C4-2B (cell line): Measurements from ENCODE around the gene APOBEC3H.

Experiments
- H3K27ac ChIP-seq: fragments of 450-650 bp; 2 replicates; pipeline ENCODE4 v1.5.1; 2017
- CTCF ChIP-seq: fragments of 450-650 bp; conservative IDR thresholded peaks from 2 replicates; pipeline ENCODE4 v1.5.1; 2017; ENCODE audit warnings: mild to moderate bottlenecking
- ZFX ChIP-seq: fragments of 450-650 bp; IDR thresholded peaks from 2 replicates; pipeline ENCODE4 v1.6.1; 2017

The APOBEC3H gene

GRCh38 chr22:39132871-39133524 lies 36.0 kb downstream of the APOBEC3H start:
- TF ChIP-seq CTCF (no peak), ZFX (no peak)
- H3K27ac ChIP-seq: no peak overlapping the region

DNA sequence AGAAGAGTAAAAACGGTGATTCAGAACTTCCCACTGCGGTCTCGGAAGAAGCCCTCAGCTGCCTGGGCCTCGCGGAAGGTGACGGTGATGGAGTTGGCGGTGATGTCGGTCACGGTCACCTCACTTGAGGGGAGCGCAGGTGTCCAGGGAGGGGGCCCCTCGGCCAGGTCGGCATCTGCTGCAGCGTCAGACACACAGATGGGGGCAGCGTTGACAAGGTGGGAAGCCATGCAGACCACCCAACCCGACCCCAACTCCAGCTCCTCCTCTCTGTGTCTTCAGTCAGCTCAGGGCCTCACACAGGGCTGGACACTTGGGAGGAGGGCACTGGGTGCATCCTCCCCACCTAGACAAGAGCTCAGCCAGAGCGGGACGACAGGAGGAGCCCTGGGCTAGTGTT lies 36.8 kb downstream of the APOBEC3H start:
- TF ChIP-seq CTCF: no peak
- no peak for TF ChIP-seq ZFX
- H3K27ac ChIP-seq: no peak overlapping the region

GRCh38 chr22:39134366-39135091 lies 37.5 kb downstream of the APOBEC3H start:
- TF ChIP-seq ZFX (no peak), CTCF (no peak)
- H3K27ac ChIP-seq: no peak overlapping the region

DNA sequence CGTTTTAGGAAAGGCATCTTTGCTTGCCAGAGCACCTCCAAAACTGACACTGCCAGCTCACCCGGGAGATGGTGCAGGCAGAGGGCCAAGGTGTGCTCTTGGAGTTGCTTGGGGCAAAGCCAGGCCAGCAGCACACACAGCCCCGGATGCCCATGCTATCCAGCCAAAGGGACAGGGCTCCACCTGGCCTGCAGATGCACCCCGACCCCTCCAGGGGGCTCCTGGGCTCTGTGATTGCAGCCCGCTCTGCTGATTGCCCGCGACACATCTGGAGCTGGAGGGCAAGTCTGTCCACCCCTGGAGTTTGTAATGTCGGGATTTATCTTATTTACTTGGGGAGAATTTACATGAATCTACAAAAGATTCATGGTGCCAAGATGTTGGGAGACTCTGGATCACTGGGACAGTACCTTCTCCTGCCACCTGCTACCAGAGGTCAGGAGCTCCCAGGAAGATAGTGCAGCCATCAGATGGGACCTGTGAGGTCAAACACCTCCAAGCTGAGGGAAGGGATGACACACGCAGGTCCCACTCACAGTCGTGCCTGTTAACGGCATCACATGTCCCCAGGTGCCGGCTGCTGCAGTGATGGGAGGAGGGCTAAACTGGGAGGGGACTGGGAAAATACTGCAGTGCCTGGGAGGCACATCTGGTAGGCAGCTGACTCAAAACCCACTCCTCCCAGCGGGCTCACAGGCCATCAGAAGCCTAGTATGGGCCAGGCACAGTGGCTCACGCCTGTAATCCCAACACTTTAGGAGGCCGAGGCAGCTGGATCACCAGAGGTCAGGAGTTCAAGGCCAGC lies 38.2 kb downstream of the APOBEC3H start:
- H3K27ac ChIP-seq: no peak overlapping the region
- TF ChIP-seq CTCF: no peak; the same call in 1 of the 2 replicates
- TF ChIP-seq ZFX: no peak

GRCh38 chr22:39136317-39136716 lies 39.3 kb downstream of the APOBEC3H start:
- no peak overlapping the region for H3K27ac ChIP-seq
- no peak for TF ChIP-seq CTCF
- TF ChIP-seq ZFX: no peak

- H3K27ac ChIP-seq: no peak overlapping the region
- TF ChIP-seq ZFX (no peak), CTCF (no peak)
Observed at GRCh38 chr22:39138357-39138997, 41.4 kb downstream of the APOBEC3H start.
